Effector CD4-positive, alpha-beta T cell (primary cell): ENCODE measurements around the gene EOMES.

Experiments
- DNase-seq: peaks from one replicate; pipeline ENCODE4 v3.0.0-alpha.2; 2020

Gene EOMES

DNA sequence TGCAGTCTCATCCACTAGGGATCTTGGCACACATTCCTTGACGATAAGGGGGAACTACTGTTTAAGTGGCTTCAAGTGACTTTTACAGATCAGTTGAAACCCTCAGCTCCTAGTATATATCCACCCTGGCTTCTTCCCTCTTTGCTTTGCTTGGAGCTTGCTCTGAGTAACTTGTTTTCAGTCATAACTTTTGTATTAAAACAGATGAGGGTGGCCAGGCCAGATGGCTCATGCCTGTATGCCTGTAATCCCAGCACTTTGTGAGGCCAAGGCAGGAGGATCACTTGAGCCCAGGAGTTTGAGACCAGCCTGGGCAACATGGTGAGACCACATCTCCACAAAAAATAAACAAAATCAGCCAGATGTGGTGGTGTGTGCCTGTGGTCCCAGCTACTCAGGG lies 42.4 kb downstream of the EOMES start:
- DNase-seq: no peak

DNA sequence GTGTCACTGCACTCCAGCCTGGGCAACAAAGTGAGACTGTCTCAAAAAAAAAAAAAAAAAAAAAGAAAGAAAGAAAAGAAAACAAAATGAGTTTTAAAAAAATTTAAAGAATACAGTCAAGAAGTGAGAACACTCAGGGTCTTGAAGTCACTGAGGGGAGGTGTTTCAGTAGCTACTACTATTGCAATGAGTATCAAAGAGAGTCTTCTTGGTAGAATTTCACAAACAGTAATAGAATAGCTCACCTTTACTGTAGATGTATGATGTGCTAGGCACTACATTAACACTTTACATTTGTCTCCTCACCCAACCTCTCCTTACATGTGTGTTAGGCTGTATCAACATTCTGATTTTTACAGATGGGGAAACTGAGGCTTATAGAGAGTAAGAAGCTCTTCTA lies 43.9 kb downstream of the EOMES start:
- DNase-seq: no peak

DNA sequence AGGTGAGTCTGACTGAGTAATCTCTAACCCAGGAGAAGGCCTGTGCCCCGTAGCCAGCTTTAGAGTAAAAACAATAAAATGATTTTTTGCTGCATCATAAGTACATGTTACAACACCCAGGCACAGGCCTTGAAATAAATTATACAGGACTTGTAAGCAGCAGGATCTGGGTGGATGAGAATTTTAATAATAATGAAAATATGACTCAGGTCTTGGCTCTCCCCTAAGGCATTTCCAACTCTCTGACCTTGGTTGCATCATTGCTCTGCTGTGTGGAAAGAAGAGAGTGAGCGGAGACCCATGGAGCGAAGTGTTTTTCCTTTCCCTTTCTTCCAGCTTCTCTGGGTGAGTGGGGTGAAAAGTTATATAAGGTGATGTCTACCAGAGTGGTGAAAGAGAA lies 44.6 kb downstream of the EOMES start:
- no peak for DNase-seq

DNA sequence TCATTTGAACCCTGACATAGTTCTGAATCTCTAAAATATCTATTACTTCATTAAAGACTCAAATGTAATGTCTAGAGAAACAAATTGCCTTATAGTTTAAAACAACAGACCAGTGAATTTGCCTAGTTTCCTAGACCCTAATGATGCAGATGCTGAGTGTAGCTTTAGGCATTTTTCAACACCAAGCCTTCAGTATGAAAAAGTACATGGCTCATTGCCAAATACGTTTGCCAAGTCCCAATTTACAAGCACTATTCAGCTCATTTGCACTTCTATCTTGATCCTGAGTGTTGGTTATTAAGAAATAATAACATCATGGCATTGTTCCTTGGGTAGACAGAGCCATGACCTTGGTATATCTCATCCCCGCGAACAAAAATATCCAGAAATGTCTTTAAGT lies 46.8 kb downstream of the EOMES start:
- DNase-seq: no peak

DNA sequence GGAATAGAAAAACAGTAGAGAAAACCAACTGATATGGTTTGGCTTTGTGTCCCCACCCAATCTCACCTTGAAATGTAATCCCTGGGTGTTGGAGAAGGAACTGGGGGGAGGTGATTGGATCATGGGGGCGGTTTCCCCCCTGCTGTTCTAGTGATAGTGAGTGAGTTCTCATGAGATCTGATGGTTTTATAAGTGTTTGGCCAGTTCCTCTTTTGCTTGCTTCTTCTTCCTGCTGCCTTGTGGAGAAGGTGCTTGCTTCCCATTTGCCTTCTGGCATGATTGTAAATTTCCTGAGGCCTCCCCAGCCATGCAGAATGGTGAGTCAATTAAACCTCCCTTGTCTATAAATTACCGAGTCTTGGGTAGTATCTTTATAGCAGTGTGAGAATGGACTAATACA lies 48.4 kb downstream of the EOMES start:
- DNase-seq: no peak

DNA sequence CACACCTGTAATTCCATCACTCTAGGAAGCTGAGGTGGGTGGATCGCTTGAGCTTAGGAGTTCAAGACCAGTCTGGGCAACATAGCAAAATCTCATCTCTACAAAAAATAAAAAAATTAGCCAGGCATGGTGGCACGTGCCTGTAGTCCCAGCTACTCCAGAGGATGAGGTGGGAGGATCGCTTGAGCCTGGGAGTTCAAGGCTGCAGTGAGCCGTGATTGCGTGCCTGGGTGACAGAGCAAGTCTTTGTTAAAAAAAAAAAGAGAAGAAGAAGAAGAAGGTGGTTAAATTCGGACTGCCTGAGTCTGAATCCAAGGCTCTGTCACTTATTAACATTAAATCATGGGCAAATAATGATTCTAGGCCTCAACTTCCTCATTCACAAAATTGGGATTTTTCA lies 51.0 kb downstream of the EOMES start:
- DNase-seq: no peak

DNA sequence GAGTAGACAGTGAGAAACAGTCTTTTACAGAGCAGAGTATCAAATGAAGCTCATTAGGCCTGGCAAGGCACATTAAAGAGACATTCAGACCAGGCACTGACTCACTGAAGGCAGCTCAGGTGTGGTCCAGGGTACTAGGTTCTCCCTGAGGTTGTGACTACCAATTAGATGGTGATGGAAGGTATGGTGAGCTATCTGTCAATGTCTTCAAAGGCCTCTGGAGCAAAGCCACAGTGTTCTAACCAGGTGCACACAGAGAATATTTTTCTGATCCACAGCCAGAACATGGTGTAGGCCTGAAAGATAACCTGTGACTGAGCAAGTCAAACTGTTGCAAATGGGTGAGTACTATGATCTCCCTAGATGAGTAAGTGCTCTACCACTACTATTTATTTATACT lies 51.5 kb downstream of the EOMES start:
- no peak for DNase-seq

DNA sequence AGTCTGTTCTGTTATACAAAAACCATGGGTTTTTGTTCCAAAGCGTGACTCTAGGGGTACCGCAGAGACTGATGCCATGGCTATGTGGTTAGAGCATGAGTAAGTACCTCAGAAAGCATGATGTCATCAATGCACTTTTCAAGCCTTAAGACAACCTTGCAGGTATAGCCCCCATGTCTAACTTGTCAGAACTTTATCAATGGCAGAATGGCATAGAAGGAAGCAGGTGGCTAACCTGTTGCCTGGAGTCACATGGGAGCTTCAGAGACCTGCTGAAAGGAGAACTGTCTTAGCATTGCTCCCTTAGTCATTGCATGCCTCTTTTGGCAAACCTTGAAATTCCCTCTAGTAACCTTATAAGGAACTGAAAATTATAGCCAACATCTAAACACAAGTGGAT lies 52.5 kb downstream of the EOMES start:
- no peak for DNase-seq

DNA sequence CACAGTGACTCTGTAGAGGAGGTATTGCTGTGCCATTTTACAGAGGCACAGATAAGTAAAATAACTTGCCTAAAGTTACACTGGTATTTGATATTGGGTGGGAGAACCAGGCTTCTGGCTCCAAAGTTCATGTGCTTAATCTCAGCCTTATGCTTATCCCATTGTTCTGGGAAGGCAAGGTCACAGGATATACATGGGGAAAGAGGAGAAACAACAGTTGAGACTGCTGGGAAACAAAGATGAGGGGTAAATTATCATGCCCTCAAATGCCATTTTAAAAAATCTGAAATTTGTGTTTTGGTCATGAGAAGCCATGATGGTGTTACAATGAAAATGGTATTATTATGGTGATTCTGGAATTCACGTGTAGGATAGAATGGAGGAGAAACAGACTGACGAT lies 54.4 kb downstream of the EOMES start:
- no peak for DNase-seq

DNA sequence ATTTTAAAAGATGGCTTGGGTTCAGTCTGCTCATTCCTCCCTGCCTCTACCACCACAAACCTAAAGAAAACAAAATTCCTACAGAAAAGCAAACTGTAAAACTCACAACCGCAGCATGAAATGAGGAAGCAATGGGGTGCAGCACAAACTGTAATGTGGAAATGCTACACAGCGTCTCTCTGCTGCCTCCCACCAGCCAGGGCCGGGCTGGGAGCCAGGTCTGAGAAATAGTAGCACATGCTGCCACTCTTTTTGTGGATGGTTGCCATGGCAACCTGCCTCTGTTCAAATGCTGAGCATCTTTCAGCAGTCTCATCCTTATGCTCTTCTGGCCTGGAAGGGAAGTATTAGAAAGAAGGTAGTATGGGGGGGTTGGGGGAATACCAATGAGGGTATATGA lies 55.4 kb downstream of the EOMES start:
- DNase-seq: no peak

DNA sequence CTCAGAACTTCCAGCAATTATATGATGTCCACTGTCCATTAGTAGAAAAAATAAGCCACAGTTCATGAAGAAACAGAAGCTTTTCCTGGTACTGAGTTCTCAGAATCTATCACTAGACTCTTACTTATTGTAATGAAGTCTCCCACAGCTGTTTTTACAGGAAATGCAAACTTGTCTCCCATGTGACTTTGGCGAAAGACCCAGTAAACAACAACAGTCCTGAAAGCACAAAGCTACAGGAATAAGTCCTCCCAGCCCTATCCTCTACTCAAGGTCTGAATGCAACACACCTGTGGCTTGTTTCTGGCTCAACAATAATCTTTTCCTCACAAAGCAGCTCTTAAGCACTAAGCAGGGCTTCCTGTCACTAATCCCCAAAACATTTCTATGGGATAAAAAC lies 55.9 kb downstream of the EOMES start:
- DNase-seq: no peak
